LNCAP (cell line): ENCODE results near the gene HDAC8.

Experiments used
- TF ChIP-seq, protein P1 (sequence below): fragments of 450-650 bp; IDR thresholded peaks from 2 replicates; pipeline ENCODE4 v1.5.1; 2017; ENCODE audit warnings: mild to moderate bottlenecking

HDAC8 gene

DNA sequence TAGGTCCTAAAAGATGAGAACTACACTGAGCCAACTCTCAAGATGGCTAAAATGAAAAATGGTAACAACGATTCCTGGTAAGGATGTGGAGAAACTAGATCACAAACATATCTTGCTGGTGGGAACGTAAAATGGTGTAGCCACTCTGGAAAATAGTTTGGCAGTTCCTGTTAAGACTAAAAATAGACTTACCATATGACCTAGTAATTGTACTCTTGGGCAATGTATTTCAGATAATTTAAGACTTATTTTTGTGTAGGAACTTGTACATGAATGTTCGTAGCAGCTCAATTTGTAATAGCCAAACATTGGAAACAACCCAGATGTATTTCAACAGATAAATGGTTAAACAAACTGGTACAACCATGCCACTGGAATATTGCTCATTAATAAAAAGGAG lies 106.2 kb downstream of the HDAC8 start:
- TF ChIP-seq, protein P1, sequence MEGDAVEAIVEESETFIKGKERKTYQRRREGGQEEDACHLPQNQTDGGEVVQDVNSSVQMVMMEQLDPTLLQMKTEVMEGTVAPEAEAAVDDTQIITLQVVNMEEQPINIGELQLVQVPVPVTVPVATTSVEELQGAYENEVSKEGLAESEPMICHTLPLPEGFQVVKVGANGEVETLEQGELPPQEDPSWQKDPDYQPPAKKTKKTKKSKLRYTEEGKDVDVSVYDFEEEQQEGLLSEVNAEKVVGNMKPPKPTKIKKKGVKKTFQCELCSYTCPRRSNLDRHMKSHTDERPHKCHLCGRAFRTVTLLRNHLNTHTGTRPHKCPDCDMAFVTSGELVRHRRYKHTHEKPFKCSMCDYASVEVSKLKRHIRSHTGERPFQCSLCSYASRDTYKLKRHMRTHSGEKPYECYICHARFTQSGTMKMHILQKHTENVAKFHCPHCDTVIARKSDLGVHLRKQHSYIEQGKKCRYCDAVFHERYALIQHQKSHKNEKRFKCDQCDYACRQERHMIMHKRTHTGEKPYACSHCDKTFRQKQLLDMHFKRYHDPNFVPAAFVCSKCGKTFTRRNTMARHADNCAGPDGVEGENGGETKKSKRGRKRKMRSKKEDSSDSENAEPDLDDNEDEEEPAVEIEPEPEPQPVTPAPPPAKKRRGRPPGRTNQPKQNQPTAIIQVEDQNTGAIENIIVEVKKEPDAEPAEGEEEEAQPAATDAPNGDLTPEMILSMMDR = no peak

DNA sequence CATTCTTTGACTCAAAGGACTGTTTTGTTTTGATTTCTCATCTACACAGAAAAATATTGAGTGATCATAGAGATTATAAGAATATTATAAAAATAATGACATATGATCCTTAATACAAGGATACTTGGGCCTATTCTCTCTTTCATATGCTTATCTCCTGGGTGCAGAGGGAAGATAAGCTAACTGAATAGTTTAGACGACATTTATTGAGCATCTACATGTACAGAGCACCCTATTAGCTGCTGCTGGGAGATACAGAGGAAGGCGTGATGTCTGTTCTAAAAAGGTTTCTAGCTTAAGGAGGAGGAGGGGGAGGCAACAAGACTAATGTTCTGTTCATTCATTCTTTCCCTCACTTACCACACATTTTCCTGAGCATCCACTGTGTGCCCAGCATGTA lies 106.8 kb downstream of the HDAC8 start:
- TF ChIP-seq, protein P1 = no peak

DNA sequence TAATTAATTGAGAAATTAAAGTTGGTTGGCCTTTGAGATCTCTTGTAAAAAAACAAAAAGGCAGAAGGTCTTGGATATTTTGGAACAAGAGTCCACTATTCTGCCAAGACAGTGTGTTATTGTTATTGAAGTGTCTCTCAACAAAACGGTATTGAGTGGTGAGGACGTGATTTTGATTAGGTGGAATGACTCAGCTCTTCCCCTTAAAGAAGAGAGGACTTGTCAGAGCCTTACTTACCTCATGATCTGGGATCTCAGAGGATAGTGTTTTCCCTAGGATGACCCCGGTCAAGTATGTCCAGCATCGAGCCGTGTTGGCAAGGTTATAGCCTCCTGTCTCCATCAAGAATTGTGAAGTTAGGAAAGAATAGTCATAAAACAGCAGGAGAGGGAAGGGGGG lies 110.9 kb downstream of the HDAC8 start:
- TF ChIP-seq, protein P1 = no peak

DNA sequence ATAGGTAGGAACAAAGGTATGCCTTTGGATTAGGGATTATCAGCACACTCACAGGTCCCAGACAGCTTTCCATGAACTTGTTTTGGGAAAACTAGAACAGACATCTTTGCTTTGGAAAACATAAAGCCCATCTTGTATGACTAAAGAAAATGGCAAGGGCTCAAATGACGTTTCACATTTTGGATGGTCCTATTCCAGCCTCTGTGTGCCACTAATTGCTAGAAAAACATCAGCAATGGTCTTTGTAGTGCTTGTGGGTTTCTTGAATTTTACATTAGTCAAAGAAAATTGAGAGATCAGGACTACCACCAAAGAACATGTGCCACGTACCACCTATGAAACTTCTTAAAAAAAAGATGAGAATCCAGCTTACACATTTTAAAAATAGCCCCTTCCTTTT lies 111.4 kb downstream of the HDAC8 start:
- TF ChIP-seq, protein P1 = no peak

DNA sequence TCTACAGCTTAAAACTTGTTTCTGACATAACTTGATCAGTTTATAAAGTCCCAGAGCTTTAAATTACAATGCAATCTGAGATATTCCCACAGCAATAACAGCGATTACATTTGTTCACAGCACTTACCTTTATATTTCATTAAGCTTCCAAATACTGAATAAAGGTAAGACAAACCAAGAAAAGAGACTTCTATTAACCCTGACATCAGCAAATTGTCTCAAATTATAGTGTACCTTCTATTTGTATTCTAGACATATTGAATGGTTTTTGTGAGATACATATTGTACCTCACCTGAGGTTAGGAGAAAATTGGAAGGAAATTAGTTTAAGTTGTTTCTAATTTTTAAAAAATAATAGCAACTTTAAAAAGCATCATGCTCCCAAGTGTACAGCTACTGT lies 111.9 kb downstream of the HDAC8 start:
- TF ChIP-seq, protein P1 = no peak

DNA sequence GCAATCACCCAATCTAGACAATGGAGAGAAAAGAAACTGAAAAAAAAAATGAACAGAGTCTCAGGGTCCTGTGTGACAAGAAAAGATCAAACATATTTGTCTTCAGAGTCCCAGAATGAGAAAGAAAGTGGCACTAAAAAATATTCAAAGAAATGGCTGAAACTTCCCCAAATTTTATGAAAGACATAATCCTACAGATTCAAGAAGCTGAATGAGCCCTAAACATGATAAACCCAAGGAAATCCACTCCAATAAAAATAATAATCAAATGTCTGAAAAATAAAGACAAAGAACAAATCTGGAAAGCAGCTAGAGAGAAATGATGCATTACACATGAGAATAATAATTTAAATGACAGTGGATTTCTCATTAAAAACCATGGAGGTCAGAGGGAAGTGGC lies 136.6 kb downstream of the HDAC8 start:
- TF ChIP-seq, protein P1 = no peak

DNA sequence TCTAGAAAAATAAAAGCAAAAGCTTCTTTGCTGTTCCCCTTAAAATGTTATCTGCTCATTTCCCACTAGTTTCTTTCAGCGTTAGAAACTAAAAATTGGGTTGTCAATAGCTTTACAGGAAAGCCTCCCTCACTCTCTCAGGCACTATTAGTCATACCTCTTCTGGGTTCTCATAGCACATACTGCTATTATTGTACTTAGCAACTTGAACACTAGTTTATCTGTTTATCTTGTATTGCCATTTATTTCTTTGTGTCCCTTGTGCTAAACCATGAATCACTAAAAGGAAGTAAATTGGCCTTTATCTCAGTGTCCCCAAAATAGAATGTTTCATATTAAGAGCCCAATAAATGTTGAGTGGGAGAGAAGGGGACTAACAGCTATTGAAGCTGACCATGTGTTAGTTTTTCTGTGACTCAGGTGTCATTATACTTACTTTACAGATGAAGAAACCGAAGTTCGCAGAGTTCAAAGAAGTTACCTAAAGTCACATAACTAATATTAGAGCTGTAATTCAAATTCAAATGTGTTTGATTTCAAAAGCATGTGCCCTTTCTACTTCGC lies 142.2 kb downstream of the HDAC8 start:
- TF ChIP-seq, protein P1 = no peak

DNA sequence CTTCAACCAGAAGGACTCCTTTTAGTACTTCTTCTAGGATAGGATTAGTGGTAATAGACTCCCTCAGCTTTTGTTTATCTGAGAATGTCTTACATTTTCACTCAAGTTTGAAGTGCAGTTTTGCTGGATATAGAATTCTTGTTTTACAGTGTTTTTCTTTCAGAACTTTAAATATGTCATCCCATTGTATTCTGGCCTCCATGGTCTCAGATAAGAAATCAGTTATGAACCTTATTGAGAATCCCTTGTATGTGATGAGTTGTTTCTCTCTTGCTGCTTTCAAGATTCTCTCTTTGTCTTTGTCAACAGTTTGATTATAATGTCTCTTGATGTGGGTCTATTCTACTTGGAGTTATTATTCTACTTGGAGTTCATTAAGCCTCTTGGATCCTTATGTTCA lies 150.8 kb downstream of the HDAC8 start:
- TF ChIP-seq, protein P1 = no peak
